HG02970 (cell line): Measurements from ENCODE around the gene ALOXE3.

Experiments used
- ATAC-seq: cut with Tn5 transposase; IDR thresholded peaks from one replicate; pipeline ENCODE4 v1.9.1; 2021; ENCODE audit warnings: mild to moderate bottlenecking, moderate library complexity, moderate number of reproducible peaks; ENCODE audit not compliant: unreplicated experiment, low FRiP score

The ALOXE3 gene

GRCh38 chr17:8142887-8143580, 24.7 kb upstream of the ALOXE3 start:
- no peak for ATAC-seq

DNA sequence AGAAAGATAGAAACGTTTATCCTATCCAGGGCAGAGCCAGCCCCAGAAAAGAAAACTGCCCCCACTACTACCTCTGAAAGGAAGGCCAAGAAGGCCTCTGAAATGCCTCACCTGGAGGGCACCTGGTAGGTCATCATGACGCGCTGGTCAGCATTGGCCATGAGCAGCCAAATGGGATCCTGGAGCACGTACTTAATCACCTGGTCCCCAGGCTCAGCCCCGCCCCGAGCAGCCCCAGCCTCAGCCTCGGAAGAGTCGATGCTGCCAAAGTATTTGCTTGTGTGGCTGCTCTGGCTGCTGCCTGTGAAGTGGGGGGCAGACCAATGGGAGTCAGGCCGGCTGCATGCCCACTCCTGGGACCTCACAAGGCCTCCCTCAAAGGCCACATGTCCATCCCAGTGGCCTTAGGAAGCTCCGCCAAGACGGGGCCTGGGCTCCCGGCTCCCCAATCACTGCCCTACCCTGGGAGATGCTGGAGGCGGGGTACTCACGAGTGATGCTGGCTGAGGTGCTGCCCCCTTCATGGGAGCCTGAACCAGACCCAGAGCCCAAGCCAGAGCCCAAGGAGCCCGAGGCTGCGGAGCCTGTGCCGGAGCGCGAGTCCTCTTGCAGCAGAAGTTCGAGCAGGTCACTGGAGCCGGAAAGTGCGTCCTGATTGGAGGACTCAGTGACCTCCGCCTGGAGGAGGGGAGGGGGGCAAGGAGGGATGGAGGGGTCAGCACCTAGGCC, 24.0 kb upstream of the ALOXE3 start:
- no peak for ATAC-seq

- ATAC-seq, result no peak
Measured at GRCh38 chr17:8141741-8142140, 23.4 kb upstream of the ALOXE3 start.

GRCh38 chr17:8141045-8141444, 22.7 kb upstream of the ALOXE3 start:
- no peak for ATAC-seq

DNA sequence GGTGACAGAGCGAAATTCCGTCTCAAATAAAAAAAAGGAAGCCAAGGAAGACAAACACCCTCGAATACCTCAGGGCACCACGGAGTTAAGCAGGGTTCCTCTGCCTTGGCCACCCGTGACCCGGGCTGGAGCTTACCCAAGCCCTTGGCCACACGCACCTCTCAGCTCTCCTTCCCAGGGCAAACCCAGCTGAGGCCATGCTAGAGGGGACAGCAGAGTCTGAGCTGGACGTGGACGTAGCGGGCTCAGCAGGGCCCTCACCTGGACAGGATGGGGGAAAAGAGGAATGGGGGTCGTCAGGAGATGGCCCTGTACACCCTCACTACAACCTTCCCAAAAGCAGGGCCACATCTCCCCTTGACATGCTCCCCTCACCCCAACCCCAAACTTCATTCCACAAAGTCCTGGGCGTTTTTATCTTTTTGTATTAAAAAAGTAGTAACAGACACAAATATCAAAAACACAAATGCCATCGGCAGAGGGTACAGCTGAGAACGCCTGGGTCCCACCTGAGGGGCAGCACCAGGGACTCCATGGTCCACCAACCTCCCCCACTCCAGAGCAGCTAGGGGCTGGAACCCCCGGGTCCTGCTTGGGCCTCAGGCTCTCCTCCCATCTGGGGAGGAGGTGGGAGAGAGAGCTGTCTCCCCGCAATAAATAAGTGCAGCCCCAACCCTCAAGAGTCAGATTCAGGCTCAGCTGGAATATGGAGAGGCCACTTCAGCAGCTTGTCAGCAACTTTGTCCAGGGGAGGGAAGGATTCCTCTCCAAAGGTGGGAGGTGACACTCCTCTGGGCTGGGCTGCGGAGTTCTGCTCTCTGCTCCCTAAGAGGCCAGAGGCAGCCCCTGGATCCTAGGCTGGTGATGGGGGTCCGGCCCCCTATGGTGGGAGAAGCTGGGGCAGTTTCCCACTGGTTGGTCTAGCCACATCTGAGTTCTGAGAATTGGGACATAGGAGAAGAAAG, 22.0 kb upstream of the ALOXE3 start:
- no peak for ATAC-seq

GRCh38 chr17:8138672-8139371, 20.5 kb upstream of the ALOXE3 start:
- peak; percentile 87 for ATAC-seq

DNA sequence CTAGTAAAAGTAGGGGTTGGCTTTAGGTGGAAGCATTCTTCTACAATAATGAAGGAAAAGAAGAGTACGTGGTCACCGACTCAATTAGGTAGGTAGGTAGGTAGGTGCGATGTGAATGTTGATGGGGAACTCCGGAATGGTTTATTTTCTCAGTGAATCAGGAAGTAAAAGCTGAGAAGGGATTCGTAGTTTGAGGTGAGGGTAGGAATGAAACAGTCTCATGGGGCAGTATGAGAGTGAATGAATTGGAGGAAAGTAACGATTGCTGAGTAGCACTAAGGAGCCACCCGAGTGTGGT, 20.0 kb upstream of the ALOXE3 start:
- ATAC-seq, result no peak

GRCh38 chr17:8137645-8138373, 19.5 kb upstream of the ALOXE3 start:
- ATAC-seq, result no peak

DNA sequence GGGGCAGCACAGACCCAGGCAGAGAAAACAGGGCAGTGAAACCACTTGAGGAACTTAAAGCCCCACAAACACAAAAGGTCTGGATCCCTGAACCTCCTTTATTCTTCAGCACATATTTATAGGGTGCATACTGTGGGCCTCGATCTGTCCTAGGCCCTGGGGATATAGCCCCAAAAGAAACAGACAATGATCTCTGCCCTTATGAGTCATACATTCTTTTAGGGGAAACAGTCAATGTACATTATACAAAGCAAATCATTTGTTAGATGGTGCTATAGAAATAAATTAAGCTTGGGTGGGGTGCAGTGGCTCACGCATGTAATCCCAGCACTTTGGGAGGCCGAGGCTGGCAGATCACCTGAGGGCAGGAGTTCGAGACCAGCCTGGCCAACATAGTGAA, 15.6 kb upstream of the ALOXE3 start:
- ATAC-seq, result no peak

GRCh38 chr17:8133399-8133798, 15.1 kb upstream of the ALOXE3 start:
- no peak for ATAC-seq

DNA sequence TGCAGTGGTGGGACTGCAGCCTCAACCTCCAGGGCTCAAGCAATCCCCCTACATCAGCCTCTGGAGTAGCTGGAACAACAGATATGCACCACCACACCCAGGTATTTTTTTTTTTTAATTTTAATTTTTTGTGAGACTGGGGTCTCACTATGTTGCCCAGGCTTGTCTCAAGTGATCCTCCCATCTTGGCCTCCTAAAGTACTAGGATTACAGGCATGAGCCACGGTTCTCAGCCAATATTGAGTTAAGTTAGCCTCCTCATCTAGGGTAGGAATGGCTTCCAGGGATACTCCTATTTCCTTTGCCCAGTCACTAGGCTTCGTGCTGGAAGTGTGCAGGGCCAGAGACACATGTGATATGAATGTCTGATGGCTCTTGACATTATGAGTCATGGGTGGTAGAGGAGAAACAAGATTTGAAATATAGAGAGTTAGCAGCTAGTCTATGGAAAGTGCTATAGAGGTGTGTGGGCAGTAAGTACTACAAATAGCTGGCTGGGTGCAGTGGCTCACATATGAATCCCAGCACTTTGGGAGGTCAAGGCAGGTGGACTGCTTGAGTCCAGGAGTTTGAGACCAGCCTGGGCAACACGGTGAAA, 13.6 kb upstream of the ALOXE3 start:
- no peak for ATAC-seq

DNA sequence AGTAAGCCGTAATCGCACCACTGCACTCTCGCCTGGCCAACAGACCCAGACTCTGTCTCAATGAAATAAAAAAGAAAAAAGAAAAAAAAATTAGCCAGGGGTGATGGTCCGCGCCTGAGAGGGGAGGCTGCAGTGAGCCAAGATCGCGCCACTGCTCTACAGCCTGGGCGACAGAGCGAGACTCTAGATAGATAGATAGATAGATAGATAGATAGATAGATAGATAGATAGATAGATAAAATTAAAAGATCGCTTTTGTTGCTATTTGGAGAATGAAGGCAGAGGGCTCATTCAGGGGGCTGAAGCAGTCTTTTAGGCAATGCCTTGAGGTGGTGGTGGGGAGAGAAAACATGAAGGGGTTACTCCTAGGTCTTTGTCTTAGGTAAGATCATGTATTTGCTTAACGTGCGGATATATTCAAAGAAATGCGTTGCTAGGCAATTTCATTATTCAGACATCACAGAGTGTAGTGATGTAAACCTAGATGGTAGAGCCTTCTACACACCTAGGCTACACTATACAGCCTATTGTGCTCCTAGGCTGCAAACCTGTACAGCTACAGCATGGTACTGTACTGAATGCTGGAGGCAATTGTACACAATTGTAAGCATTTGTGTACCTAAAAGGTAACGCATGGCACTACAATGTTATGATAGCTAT, 9.9 kb upstream of the ALOXE3 start:
- no peak for ATAC-seq

DNA sequence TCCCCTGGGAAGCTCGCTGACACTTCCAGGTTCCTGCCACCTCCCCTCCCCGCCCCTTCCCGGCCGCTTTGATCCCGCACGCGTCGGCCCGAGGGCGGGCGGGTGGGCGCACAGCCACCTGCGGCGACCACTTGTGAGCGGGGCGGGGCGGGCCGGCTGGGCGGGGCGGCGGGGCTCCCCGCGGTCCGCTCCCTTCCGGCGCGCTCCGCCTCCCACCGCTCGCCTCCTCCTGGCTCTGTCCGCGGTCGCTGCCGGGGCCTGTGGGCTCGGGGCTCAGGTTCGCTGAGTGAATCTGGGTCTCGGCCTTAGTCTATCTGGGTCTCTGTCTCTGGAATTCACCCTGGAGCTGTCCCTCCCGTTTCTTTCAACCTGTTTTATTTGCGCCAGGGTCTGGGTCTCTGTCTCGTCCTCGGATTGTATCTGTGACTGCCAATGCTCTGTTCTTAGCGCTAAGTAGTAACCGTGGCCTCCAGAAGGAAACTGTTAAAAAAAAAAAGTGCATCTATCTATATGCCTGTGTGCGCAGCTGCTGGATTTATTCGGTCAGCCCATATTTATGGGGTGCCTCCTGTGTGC, 8.3 kb upstream of the ALOXE3 start:
- no peak for ATAC-seq

DNA sequence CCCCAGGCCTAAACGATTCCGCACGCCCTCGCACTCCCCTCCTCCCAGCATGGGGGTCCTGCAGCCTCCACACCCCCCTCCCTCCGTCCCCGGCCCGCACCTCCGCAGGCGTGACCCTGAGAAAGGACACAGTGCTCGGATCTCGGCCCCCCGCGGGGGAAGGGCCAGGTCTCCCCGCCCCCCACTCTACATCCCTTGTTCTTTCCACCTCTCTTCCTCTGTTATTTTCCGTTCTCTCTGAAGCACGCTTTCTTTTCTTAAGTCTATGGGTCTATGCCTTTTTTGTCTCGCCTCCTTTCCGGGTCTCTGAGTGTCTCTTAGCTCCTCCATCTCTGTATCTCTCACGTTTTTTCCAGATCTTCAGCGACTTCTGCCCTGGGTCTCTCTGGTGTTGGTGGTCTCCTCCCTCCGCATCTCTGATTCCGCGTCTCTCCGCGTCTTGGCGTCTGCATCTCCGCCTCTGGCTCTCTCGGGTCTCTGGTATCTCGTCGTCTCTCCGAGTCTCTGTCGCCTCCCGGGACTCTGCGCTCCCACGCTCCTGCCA, 7.7 kb upstream of the ALOXE3 start:
- no peak for ATAC-seq

- ATAC-seq, result no peak
Measured at GRCh38 chr17:8125154-8125946, 7.0 kb upstream of the ALOXE3 start.

DNA sequence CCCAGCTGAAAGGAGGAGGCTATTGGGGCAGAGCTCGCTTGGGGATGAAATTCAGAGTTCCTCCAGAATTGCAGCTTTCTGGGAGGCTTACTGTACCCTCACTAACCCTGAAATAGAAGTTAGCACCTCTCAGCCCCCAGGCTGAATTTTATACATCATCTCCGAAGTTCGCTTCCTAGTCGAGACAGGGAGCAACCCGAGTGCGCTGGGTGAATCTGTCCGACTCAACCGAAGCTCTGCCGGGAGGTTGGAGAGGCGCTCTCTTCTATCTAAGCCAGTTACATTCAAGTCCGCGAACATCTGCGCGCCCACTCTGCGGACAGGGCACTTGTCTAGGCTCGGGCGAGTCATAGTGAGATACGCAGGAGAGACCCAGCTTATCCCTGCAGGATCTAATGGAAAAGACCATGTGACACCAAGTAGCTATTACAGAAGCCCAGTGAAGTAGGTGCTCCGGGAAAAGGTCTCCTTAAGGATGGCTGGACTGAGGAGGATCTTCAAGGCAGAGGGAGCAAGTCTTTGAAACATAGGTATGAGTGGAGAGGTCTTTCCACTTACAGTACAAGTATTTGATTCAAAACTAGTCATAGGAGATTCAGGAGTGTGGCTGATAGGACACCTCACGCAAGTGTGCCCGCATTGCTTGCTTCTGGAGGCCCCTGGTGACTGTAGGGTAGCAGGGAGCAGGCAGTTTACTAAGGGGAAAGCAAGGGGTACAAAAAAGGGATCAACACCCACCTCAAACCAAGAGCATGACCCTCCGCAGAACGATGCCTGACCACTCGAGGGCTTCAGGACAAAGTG, 6.2 kb upstream of the ALOXE3 start:
- ATAC-seq, result no peak
